GM18511 (cell line): ENCODE data around the gene NFATC1.
A peak's percentile ranks its signal among the peaks of the same experiment; 100 is the strongest.

Experiments used
- ATAC-seq: cut with Tn5 transposase; IDR thresholded peaks from one replicate; pipeline ENCODE4 v1.9.1; 2021; ENCODE audit warnings: mild to moderate bottlenecking, moderate library complexity; ENCODE audit not compliant: unreplicated experiment

The NFATC1 gene

DNA sequence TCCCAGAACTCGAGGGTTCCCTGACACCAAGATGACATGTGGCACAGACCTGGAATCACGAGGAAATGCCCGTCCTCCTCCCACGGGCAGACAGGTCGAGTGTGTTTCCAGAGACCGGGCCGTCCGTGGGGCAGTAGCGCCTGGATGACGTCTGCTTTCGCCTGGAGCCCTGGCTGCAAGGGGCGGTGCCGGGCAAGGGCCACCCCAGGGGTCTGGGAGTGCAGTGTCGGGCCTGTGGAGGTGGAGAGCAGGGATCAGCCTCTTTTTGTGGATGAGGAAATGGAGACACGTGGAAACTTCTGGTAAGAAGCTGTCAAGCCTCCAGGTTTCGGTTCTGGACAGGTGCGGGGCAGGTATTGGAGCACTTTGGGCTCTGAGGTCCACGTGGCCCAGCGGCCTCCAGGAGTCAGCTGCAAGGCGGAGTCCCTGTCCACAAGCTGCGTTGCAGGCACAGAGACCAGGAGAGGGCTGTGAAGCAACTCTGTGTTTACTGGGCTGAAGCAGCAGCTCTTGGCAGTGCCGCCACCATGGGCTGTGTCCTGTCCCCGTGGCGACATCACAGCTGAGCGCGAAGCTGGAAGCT is 25.6 kb downstream of the NFATC1 start:
- no peak for ATAC-seq

DNA sequence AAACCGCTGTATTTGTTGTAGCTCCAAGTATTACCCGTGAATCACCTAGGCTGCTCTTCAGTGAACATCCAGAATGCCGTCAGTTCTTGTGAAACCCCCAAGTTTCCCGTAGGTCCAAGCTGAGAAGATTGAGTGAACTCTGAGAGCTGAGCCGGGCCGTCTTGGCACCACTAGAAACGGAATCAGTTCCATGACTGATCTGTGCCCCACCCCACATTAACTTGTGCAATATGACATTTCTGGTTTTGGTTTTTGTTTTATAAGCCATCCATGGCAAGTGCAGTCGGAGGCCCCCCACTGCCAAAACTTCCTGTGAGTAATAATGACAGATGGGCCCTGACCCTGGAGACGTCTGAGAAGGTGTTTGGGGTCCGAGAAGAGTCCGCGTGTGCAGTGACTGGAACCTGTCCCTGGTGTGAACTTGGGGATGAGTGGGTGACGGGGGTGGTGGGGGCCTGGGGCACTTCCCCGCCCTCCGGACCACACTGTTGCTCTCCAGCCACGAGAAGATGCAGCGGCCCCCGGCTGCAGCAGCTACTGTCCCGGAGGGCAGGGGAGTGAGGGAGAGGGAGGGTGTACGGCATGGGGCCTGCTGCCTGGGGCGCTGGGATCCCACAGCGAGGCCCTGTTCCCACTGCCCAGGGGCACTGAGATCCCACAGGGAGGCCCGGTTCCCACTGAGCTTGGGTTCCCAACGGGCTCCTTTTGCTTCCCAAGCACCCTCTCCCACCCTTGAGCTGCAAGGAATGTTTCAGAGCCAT is 26.5 kb downstream of the NFATC1 start:
- peak; percentile 85 for ATAC-seq

- ATAC-seq, result no peak
Measured at GRCh38 chr18:79422783-79423165, 27.0 kb downstream of the NFATC1 start.

GRCh38 chr18:79423211-79424007 is 27.7 kb downstream of the NFATC1 start:
- ATAC-seq, result no peak

- ATAC-seq, result no peak
Measured at GRCh38 chr18:79424008-79424565, 28.4 kb downstream of the NFATC1 start.

GRCh38 chr18:79424880-79425568 is 29.3 kb downstream of the NFATC1 start:
- no peak for ATAC-seq

GRCh38 chr18:79425569-79425886 is 29.8 kb downstream of the NFATC1 start:
- no peak for ATAC-seq

- no peak for ATAC-seq
Measured at GRCh38 chr18:79426376-79427300, 30.9 kb downstream of the NFATC1 start.

DNA sequence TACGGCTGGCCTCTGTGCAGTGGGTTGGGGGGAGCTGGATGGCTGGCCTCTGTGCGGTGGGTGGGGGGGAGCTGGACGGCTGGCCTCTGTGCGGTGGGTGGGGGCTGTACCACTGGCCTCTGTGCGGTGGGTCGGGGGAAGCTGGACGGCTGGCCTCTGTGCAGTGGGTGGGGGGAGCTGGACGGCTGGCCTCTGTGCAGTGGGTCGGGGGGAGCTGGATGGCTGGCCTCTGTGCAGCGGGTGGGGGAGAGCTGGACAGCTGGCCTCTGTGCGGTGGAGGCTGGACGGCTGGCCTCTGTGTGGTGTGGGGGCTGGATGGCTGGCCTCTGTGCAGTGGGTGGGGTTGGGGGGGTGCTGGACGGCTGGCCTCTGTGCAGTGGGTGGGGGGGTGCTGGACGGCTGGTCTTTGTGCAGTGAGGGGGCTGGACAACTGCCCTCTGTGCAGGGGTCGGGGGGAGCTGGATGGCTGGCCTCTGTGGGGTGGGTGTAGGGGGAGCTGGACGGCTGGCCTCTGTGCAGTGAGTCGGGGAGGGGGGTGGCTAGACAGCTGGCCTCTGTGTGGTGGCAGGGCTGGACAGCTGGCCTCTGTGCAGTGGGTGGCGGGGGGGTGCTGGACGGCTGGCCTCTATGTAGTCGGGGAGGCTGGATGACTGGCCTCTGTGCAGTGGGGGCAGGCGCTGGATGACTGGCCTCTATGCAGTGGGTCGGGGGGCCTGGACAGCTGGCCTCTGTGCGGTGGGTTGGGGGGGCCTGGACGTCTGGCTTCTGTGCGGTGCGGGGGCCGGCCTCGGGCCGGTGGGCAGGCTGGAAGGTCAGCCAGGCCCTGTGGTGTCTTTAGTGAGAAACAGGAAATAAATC is 31.9 kb downstream of the NFATC1 start:
- ATAC-seq, result no peak

DNA sequence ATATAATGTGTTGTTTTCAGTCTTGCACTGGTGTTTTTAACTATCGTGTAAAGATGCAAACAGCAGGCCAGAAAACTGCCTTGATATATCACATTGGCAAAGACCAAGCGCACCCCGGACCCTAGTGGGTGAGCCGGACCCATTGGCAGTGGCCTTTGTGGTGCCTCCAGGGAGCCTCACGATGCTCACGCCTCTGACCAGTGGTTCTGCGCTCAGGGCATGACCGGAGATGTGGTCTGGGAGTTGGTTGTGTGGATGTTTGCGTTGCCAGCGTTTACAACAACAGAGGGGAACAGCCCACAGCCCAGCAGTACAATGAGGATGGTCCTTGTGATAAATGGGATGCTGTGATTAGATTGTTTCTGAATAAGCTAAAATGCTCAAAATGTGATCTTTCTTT is 32.6 kb downstream of the NFATC1 start:
- ATAC-seq, result no peak

DNA sequence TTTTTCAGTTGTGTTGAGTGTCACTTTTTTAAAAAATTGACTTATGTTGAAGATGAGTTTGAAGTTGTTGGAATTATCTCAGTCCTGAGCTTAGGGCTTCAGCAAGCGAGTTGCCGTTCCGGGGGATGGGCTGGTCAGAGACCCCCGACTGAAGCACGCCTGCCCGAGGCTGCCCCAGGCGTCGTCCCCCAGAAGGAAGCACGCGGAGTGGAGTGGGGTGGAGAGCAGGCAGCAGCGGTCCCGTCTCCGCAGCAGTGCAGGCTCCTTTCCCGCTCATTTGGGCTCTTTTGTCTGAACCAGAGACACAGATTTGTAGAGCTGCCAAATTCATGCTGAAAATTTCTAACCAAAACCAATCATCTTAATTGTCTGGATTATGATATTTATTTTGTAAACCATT is 33.7 kb downstream of the NFATC1 start:
- ATAC-seq, result no peak

GRCh38 chr18:79429785-79430281 is 34.1 kb downstream of the NFATC1 start:
- ATAC-seq, result no peak

- no peak for ATAC-seq
Measured at GRCh38 chr18:79432376-79433120, 36.8 kb downstream of the NFATC1 start.

- no peak for ATAC-seq
Measured at GRCh38 chr18:79433431-79433830, 37.7 kb downstream of the NFATC1 start.

- no peak for ATAC-seq
Measured at GRCh38 chr18:79434607-79435401, 39.1 kb downstream of the NFATC1 start.

GRCh38 chr18:79436556-79437275 is 41.0 kb downstream of the NFATC1 start:
- no peak for ATAC-seq
